ENCODE data around the gene FAM110A.

DNA sequence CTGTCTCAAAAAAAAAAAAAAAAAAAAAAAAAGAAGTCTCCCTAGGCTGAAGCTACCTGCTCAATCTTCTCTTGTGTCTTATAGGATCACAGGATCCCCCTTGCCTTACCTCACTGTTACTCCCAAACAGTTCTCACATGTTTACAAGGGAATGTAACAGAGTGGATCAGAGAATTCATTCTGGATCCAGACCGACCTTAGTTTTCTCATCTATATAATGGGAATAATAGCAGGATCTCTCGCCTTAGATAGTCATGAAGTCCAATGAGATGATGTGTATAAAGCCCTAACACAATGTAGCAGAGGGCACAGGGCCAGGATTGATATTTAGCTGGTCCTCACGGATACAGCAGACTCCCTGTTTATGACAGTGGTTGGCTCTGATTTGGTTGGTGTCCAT, 2.3 kb upstream of the FAM110A start:
- TF ChIP-seq, protein P1, sequence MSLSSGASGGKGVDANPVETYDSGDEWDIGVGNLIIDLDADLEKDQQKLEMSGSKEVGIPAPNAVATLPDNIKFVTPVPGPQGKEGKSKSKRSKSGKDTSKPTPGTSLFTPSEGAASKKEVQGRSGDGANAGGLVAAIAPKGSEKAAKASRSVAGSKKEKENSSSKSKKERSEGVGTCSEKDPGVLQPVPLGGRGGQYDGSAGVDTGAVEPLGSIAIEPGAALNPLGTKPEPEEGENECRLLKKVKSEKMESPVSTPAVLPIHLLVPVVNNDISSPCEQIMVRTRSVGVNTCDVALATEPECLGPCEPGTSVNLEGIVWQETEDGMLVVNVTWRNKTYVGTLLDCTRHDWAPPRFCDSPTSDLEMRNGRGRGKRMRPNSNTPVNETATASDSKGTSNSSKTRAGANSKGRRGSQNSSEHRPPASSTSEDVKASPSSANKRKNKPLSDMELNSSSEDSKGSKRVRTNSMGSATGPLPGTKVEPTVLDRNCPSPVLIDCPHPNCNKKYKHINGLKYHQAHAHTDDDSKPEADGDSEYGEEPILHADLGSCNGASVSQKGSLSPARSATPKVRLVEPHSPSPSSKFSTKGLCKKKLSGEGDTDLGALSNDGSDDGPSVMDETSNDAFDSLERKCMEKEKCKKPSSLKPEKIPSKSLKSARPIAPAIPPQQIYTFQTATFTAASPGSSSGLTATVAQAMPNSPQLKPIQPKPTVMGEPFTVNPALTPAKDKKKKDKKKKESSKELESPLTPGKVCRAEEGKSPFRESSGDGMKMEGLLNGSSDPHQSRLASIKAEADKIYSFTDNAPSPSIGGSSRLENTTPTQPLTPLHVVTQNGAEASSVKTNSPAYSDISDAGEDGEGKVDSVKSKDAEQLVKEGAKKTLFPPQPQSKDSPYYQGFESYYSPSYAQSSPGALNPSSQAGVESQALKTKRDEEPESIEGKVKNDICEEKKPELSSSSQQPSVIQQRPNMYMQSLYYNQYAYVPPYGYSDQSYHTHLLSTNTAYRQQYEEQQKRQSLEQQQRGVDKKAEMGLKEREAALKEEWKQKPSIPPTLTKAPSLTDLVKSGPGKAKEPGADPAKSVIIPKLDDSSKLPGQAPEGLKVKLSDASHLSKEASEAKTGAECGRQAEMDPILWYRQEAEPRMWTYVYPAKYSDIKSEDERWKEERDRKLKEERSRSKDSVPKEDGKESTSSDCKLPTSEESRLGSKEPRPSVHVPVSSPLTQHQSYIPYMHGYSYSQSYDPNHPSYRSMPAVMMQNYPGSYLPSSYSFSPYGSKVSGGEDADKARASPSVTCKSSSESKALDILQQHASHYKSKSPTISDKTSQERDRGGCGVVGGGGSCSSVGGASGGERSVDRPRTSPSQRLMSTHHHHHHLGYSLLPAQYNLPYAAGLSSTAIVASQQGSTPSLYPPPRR (CRISPR knock-in tag; IDR thresholded peaks at IDR 0.05; ENCODE audit: borderline replicate concordance) = no peak
- TF ChIP-seq ZNF274 (IDR thresholded peaks at IDR 0.05; ENCODE audit: borderline replicate concordance, low read depth, low read length) = no peak
- TF ChIP-seq, protein P2, sequence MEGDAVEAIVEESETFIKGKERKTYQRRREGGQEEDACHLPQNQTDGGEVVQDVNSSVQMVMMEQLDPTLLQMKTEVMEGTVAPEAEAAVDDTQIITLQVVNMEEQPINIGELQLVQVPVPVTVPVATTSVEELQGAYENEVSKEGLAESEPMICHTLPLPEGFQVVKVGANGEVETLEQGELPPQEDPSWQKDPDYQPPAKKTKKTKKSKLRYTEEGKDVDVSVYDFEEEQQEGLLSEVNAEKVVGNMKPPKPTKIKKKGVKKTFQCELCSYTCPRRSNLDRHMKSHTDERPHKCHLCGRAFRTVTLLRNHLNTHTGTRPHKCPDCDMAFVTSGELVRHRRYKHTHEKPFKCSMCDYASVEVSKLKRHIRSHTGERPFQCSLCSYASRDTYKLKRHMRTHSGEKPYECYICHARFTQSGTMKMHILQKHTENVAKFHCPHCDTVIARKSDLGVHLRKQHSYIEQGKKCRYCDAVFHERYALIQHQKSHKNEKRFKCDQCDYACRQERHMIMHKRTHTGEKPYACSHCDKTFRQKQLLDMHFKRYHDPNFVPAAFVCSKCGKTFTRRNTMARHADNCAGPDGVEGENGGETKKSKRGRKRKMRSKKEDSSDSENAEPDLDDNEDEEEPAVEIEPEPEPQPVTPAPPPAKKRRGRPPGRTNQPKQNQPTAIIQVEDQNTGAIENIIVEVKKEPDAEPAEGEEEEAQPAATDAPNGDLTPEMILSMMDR (IDR thresholded peaks at IDR 0.05 in 2 of 3, conservative IDR thresholded peaks at IDR 0.05 in 1 of 3; ENCODE audit: insufficient read depth in 2 of 3, low read depth in 1 of 3, low read length in 3 of 3) = no peak
- TF ChIP-seq ZBTB8A (IDR thresholded peaks at IDR 0.05; ENCODE audit: partially characterized antibody) = no peak
- TF ChIP-seq SPI1 (IDR thresholded peaks at IDR 0.05; ENCODE audit: borderline replicate concordance, low read depth, low read length) = no peak
- no peak for TF ChIP-seq EP300 (IDR thresholded peaks at IDR 0.05; ENCODE audit: low read length)
- TF ChIP-seq, protein P3, sequence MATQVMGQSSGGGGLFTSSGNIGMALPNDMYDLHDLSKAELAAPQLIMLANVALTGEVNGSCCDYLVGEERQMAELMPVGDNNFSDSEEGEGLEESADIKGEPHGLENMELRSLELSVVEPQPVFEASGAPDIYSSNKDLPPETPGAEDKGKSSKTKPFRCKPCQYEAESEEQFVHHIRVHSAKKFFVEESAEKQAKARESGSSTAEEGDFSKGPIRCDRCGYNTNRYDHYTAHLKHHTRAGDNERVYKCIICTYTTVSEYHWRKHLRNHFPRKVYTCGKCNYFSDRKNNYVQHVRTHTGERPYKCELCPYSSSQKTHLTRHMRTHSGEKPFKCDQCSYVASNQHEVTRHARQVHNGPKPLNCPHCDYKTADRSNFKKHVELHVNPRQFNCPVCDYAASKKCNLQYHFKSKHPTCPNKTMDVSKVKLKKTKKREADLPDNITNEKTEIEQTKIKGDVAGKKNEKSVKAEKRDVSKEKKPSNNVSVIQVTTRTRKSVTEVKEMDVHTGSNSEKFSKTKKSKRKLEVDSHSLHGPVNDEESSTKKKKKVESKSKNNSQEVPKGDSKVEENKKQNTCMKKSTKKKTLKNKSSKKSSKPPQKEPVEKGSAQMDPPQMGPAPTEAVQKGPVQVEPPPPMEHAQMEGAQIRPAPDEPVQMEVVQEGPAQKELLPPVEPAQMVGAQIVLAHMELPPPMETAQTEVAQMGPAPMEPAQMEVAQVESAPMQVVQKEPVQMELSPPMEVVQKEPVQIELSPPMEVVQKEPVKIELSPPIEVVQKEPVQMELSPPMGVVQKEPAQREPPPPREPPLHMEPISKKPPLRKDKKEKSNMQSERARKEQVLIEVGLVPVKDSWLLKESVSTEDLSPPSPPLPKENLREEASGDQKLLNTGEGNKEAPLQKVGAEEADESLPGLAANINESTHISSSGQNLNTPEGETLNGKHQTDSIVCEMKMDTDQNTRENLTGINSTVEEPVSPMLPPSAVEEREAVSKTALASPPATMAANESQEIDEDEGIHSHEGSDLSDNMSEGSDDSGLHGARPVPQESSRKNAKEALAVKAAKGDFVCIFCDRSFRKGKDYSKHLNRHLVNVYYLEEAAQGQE (IDR thresholded peaks at IDR 0.05; ENCODE audit: borderline replicate concordance) = no peak
- TF ChIP-seq, protein P3 (CRISPR knock-in tag; IDR thresholded peaks at IDR 0.05; ENCODE audit: low read depth) = no peak
